ENCODE data around the gene CNTRL. TPM values are rescaled to one million over a fixed set of nuclear protein-coding genes. Genes with fewer than 3 reads are reported as not detected.

The CNTRL gene
- total and polyA plus RNA-seq, 4 donors = 1.6 to 8.7 (median 4.4) TPM

DNA sequence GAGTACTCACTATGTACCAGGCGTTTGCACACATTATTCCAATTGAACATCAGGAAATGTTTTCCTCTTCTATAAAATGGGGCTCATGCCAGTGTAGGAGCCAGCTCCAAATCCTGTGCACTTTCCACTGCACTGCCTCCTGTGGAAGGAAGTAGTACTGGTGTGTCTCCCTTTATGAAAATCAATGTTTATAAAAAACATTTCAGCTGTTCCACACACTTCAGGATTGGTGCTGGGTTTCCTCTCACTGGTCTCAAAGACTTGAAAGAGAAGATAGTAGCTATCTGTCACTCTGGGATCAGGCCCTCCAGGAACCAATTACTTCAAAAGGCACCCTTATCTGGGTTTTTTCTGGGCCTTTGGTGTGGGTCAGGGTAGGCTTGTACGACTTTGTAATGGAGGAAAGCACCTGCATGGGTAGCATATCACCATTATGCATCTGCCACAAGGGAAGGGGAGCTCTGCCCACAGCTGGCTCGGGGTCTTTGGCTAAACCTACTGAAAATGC is 94.4 kb downstream of the CNTRL start:
- Histone ChIP-seq H3K4me1 (ENCODE audit: control insufficient read depth in 4 of 4, insufficient read depth in 4 of 4, low read length in 3 of 4) (no peaks in the 10 kb centered on the region), H3K9me3 (ENCODE audit: control insufficient read depth in 4 of 4, low read length in 3 of 4) (no peaks in the 10 kb centered on the region), H3K4me3 (ENCODE audit: low read depth in 1 of 3, low read length in 3 of 3) (no peak overlapping the region), H3K27ac (ENCODE audit: low read depth in 1 of 2, low read length in 2 of 2) (no peak overlapping the region), H3K9ac (ENCODE audit: low read depth in 1 of 2, low read length in 2 of 2) (no peak overlapping the region), H3K27me3 (ENCODE audit: control insufficient read depth in 4 of 4, insufficient read depth in 4 of 4, low read length in 3 of 4) (no peaks in the 10 kb centered on the region), H3K36me3 (ENCODE audit: control insufficient read depth in 4 of 4, insufficient read depth in 3 of 4, low read depth in 1 of 4, low read length in 3 of 4) (peaks cover 0 to 26% (median 19%) of the 10 kb centered on the region in 4 donors)
- TF ChIP-seq RAD21 (IDR thresholded peaks at IDR 0.05) = peak; percentile 45 to 72
- no peak for TF ChIP-seq FOXA2 (IDR thresholded peaks at IDR 0.05)
- no peak for TF ChIP-seq NR2F2 (IDR thresholded peaks at IDR 0.05)
- TF ChIP-seq TAF1 (conservative IDR thresholded peaks at IDR 0.05) = no peak
- TF ChIP-seq, protein P1, sequence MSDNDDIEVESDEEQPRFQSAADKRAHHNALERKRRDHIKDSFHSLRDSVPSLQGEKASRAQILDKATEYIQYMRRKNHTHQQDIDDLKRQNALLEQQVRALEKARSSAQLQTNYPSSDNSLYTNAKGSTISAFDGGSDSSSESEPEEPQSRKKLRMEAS (IDR thresholded peaks at IDR 0.05) = no peak
- TF ChIP-seq, protein P2, sequence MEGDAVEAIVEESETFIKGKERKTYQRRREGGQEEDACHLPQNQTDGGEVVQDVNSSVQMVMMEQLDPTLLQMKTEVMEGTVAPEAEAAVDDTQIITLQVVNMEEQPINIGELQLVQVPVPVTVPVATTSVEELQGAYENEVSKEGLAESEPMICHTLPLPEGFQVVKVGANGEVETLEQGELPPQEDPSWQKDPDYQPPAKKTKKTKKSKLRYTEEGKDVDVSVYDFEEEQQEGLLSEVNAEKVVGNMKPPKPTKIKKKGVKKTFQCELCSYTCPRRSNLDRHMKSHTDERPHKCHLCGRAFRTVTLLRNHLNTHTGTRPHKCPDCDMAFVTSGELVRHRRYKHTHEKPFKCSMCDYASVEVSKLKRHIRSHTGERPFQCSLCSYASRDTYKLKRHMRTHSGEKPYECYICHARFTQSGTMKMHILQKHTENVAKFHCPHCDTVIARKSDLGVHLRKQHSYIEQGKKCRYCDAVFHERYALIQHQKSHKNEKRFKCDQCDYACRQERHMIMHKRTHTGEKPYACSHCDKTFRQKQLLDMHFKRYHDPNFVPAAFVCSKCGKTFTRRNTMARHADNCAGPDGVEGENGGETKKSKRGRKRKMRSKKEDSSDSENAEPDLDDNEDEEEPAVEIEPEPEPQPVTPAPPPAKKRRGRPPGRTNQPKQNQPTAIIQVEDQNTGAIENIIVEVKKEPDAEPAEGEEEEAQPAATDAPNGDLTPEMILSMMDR (IDR thresholded peaks at IDR 0.05; ENCODE audit: low read depth, low read length, missing input control) = peak; percentile 48
- TF ChIP-seq FOXA1 (IDR thresholded peaks at IDR 0.05) = no peak
- 84% methylated on average over 3 of the region's 3 CpGs for WGBS
- no peak for DNase-seq (ENCODE audit: low spot score)

DNA sequence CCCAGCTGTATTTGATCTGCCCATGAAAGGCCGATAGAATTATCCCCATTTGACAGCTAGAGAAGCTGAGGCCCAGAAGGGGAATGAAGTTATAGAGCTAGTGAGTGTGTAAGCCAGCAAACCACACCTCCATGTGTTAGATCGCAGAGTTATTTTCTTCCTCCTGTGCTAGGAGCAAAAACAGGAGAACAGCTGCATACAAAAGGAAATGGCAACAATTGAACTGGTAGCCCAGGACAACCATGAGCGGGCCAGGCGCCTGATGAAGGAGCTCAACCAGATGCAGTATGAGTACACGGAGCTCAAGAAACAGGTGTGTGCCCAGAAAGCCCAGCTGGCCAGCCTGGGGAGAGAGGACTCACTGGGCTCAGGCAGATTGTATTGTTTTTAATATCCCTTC is 96.5 kb downstream of the CNTRL start:
- H3K27ac ChIP-seq (ENCODE audit: low read depth in 1 of 2, low read length in 2 of 2) = no peak overlapping the region
- no peaks in the 10 kb centered on the region for H3K27me3 ChIP-seq (ENCODE audit: control insufficient read depth in 4 of 4, insufficient read depth in 4 of 4, low read length in 3 of 4)
- no peak for DNase-seq (ENCODE audit: low spot score)
- H3K4me3 ChIP-seq (ENCODE audit: low read depth in 1 of 3, low read length in 3 of 3) = no peak overlapping the region
- H3K4me1 ChIP-seq (ENCODE audit: control insufficient read depth in 4 of 4, insufficient read depth in 4 of 4, low read length in 3 of 4) = no peaks in the 10 kb centered on the region
- H3K9ac ChIP-seq (ENCODE audit: low read depth in 1 of 2, low read length in 2 of 2) = no peak overlapping the region
- TF ChIP-seq TAF1 (conservative IDR thresholded peaks at IDR 0.05) = no peak
- TF ChIP-seq, protein P3, sequence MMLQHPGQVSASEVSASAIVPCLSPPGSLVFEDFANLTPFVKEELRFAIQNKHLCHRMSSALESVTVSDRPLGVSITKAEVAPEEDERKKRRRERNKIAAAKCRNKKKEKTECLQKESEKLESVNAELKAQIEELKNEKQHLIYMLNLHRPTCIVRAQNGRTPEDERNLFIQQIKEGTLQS (IDR thresholded peaks at IDR 0.05) = no peak
- TF ChIP-seq EGR1 (IDR thresholded peaks at IDR 0.05; ENCODE audit: low read depth in 2 of 2) = no peak
- TF ChIP-seq RXRA (IDR thresholded peaks at IDR 0.05) = no peak
- TF ChIP-seq JUND (IDR thresholded peaks at IDR 0.05) = no peak
- TF ChIP-seq, protein P4, sequence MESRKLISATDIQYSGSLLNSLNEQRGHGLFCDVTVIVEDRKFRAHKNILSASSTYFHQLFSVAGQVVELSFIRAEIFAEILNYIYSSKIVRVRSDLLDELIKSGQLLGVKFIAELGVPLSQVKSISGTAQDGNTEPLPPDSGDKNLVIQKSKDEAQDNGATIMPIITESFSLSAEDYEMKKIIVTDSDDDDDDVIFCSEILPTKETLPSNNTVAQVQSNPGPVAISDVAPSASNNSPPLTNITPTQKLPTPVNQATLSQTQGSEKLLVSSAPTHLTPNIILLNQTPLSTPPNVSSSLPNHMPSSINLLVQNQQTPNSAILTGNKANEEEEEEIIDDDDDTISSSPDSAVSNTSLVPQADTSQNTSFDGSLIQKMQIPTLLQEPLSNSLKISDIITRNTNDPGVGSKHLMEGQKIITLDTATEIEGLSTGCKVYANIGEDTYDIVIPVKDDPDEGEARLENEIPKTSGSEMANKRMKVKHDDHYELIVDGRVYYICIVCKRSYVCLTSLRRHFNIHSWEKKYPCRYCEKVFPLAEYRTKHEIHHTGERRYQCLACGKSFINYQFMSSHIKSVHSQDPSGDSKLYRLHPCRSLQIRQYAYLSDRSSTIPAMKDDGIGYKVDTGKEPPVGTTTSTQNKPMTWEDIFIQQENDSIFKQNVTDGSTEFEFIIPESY (IDR thresholded peaks at IDR 0.05) = no peak
- TF ChIP-seq HNF4A (conservative IDR thresholded peaks at IDR 0.05) = no peak
- TF ChIP-seq YY1 (IDR thresholded peaks at IDR 0.05) = no peak
- no peak for TF ChIP-seq FOXA1 (IDR thresholded peaks at IDR 0.05)
- TF ChIP-seq, protein P1 (IDR thresholded peaks at IDR 0.05) = no peak
- TF ChIP-seq, protein P2 (IDR thresholded peaks at IDR 0.05; ENCODE audit: low read depth, low read length, missing input control) = no peak
- TF ChIP-seq RAD21 (IDR thresholded peaks at IDR 0.05) = no peak
- TF ChIP-seq FOXA2 (IDR thresholded peaks at IDR 0.05) = no peak
- TF ChIP-seq NR2F2 (IDR thresholded peaks at IDR 0.05) = no peak
- no peak for TF ChIP-seq HNF4G (IDR thresholded peaks at IDR 0.05)
- no peaks in the 10 kb centered on the region for H3K9me3 ChIP-seq (ENCODE audit: control insufficient read depth in 4 of 4, low read length in 3 of 4)
- H3K36me3 ChIP-seq (ENCODE audit: control insufficient read depth in 4 of 4, insufficient read depth in 3 of 4, low read depth in 1 of 4, low read length in 3 of 4) = peaks cover 0 to 23% (median 18%) of the 10 kb centered on the region in 4 donors
- 96% methylated on average over 5 of the region's 5 CpGs for WGBS

All from liver (tissue), 9 donors.